Spleen (tissue), 7 donors: ENCODE measurements around the gene ATXN1.

Experiments
- CTCF ChIP-seq, 11 experiments: fragments of 200-600 bp in 7 of 11; fragments of 450-650 bp in 4 of 11; sonication (generic) in 4 of 11; IDR thresholded peaks in 8 of 11; conservative IDR thresholded peaks in 3 of 11; 1 replicate in 7 of 11; 2 replicates in 4 of 11; pipeline versions ENCODE4 v1.4.0 to v1.8.0; 2016 to 2021; ENCODE audit warnings: antibody characterized with exemption in 11 of 11, inconsistent platforms in 4 of 11, mild to moderate bottlenecking in 1 of 11
- POLR2A ChIP-seq, 3 donors: fragments of 450-650 bp; IDR thresholded peaks; one replicate each; pipeline ENCODE4 v1.5.1; 2017; ENCODE audit warnings: antibody characterized with exemption in 3 of 3, mild to moderate bottlenecking in 1 of 3
- donor health status: DM: no; HTN: no; CAD: no; lungs with moderate emphysema.
- donor health status: DM: no; HTN: no; CAD: no.
- donor health status: DM: no; HTN: no; CAD: no.

- no peak for TF ChIP-seq CTCF (IDR thresholded peaks at IDR 0.05 in 8 of 11, conservative IDR thresholded peaks at IDR 0.05 in 3 of 11)
- TF ChIP-seq POLR2A (IDR thresholded peaks at IDR 0.05): no peak
These were observed 54.1 kb downstream of the ATXN1 start for GRCh38 chr6:16706911-16707783.
